WTC11 (cell line): Measurements from ENCODE around the gene SNX19. TPM values are rescaled to one million over a fixed set of nuclear protein-coding genes. Genes with fewer than 3 reads are reported as not detected.

ENCODE experiments used
- ATAC-seq: fragments of 200-7000 bp; cut with Tn5 transposase; 2 replicates; pipeline ENCODE4 v1.10.0; 2021; ENCODE audit warnings: mild to moderate bottlenecking, moderate library complexity
- CTCF ChIA-PET: fragments of 300-600 bp; sonication (Branson Sonifier 250); formaldehyde crosslinking; loops from one replicate; lab custom pipeline; 2021; ENCODE audit warnings: antibody characterized with exemption; lab: Charles Lee
- POLR2A ChIA-PET: fragments of 350-600 bp; sonication (Branson Sonifier 250); formaldehyde crosslinking; loops from one replicate; lab custom pipeline; 2021; ENCODE audit warnings: antibody characterized with exemption; lab: Charles Lee
- DNase-seq: peaks from one replicate; pipeline ENCODE4 v3.0.0; 2021; ENCODE audit warnings: low spot score
- H3K27ac Mint-ChIP-seq: 2 replicates; pipeline ENCODE4 v1.8.0; 2021; ENCODE audit warnings: mixed read lengths
- H3K27me3 Mint-ChIP-seq: 2 replicates; pipeline ENCODE4 v1.8.0; 2021; ENCODE audit warnings: low read depth, mild to moderate bottlenecking, moderate library complexity, mixed read lengths
- H3K36me3 Mint-ChIP-seq: 2 replicates; pipeline ENCODE4 v1.8.0; 2021; ENCODE audit warnings: mixed read lengths
- H3K4me1 Mint-ChIP-seq: 2 replicates; pipeline ENCODE4 v1.8.0; 2022; ENCODE audit warnings: mixed read lengths
- H3K4me3 Mint-ChIP-seq: 2 replicates; pipeline ENCODE4 v1.8.0; 2021; ENCODE audit warnings: mild to moderate bottlenecking, moderate library complexity, mixed read lengths
- H3K9me3 Mint-ChIP-seq: 2 replicates; pipeline ENCODE4 v1.8.0; 2021; ENCODE audit warnings: mixed read lengths
- AR ChIP-seq: fragments of 250-450 bp; sonication (Bioruptor Pico); IDR thresholded peaks from 2 replicates; pipeline ENCODE4 v1.9.0; 2021; ENCODE audit warnings: mild to moderate bottlenecking
- ATF1 ChIP-seq: sonication (generic); formaldehyde crosslinking; IDR thresholded peaks from 2 replicates; pipeline ENCODE4 v1.8.1; 2023; ENCODE audit warnings: mild to moderate bottlenecking, moderate library complexity, missing genetic modification reagents
- CBFB ChIP-seq: sonication (generic); formaldehyde crosslinking; IDR thresholded peaks from 2 replicates; pipeline ENCODE4 v1.8.1; 2022; ENCODE audit warnings: mild to moderate bottlenecking, low read depth, missing genetic modification reagents
- CREB1 ChIP-seq: sonication (generic); formaldehyde crosslinking; IDR thresholded peaks from 2 replicates; pipeline ENCODE4 v1.8.0; 2023; ENCODE audit warnings: mild to moderate bottlenecking, missing genetic modification reagents
- E2F5 ChIP-seq: sonication (generic); formaldehyde crosslinking; IDR thresholded peaks from 2 replicates; pipeline ENCODE4 v1.8.1; 2022; ENCODE audit warnings: mild to moderate bottlenecking, moderate library complexity, missing genetic modification reagents
- ELF4 ChIP-seq: sonication (generic); formaldehyde crosslinking; IDR thresholded peaks from 2 replicates; pipeline ENCODE4 v1.8.1; 2022; ENCODE audit warnings: low read depth, mild to moderate bottlenecking, moderate library complexity, missing genetic modification reagents
- ESRRA ChIP-seq: sonication (generic); formaldehyde crosslinking; IDR thresholded peaks from 2 replicates; pipeline ENCODE4 v1.8.1; 2022; ENCODE audit warnings: mild to moderate bottlenecking, missing genetic modification reagents, borderline replicate concordance
- GTF2I ChIP-seq: fragments of 250-450 bp; sonication (Bioruptor Pico); conservative IDR thresholded peaks from 2 replicates; pipeline ENCODE4 v1.4.0; 2021; ENCODE audit warnings: mild to moderate bottlenecking
- MLX ChIP-seq: sonication (generic); formaldehyde crosslinking; IDR thresholded peaks from 2 replicates; pipeline ENCODE4 v1.8.1; 2023; ENCODE audit warnings: mild to moderate bottlenecking, missing genetic modification reagents, moderate library complexity
- NFATC4 ChIP-seq: fragments of 250-450 bp; sonication (Bioruptor Pico); IDR thresholded peaks from 2 replicates; pipeline ENCODE4 v1.9.0; 2021; ENCODE audit warnings: mild to moderate bottlenecking
- NFE2L1 ChIP-seq: sonication (generic); formaldehyde crosslinking; IDR thresholded peaks from 2 replicates; pipeline ENCODE4 v1.8.1; 2023; ENCODE audit warnings: missing genetic modification reagents
- NR2C2 ChIP-seq: sonication (generic); formaldehyde crosslinking; IDR thresholded peaks from 2 replicates; pipeline ENCODE4 v1.8.0; 2022; ENCODE audit warnings: mild to moderate bottlenecking, missing genetic modification reagents
- SMAD4 ChIP-seq: sonication (generic); formaldehyde crosslinking; IDR thresholded peaks from 2 replicates; pipeline ENCODE4 v1.8.0; 2022; ENCODE audit warnings: mild to moderate bottlenecking, missing genetic modification reagents
- STAT6 ChIP-seq: sonication (generic); formaldehyde crosslinking; conservative IDR thresholded peaks from 2 replicates; pipeline ENCODE4 v1.8.1; 2023; ENCODE audit warnings: mild to moderate bottlenecking, low read depth, missing genetic modification reagents, moderate library complexity
- TEAD4 ChIP-seq: sonication (generic); formaldehyde crosslinking; IDR thresholded peaks from 2 replicates; pipeline ENCODE4 v1.8.0; 2022; ENCODE audit warnings: mild to moderate bottlenecking, missing genetic modification reagents
- ZNF219 ChIP-seq: sonication (generic); formaldehyde crosslinking; IDR thresholded peaks from 2 replicates; pipeline ENCODE4 v1.8.0; 2023; ENCODE audit warnings: missing genetic modification reagents, mild to moderate bottlenecking, borderline replicate concordance
- ZNF281 ChIP-seq: sonication (generic); formaldehyde crosslinking; IDR thresholded peaks from 2 replicates; pipeline ENCODE4 v1.8.0; 2023; ENCODE audit warnings: mild to moderate bottlenecking, missing genetic modification reagents
- total RNA-seq: library from RNA; stranded (reverse); gene quantifications from 3 replicates; pipeline ENCODE4 v1.2.3, GENCODE V29; 2021

SNX19 gene
- total RNA-seq, 1 experiment from 2014 or later = 25.2 TPM

- TF ChIP-seq ZNF281 (CRISPR knock-in tag) (no peak), GTF2I (no peak), MLX (CRISPR knock-in tag) (no peak), NFATC4 (CRISPR knock-in tag) (no peak), AR (CRISPR knock-in tag) (no peak)
- TF ChIP-seq, all 79 proteins: peak for 0
Measured at GRCh38 chr11:130831976-130832375, 84.3 kb downstream of the SNX19 start (continued).

GRCh38 chr11:130831506-130831905 lies 84.8 kb downstream of the SNX19 start:
- no peaks in the 10 kb centered on the region for H3K9me3 Mint-ChIP-seq
- H3K4me3 Mint-ChIP-seq = no peak overlapping the region
- no peak for TF ChIP-seq ELF4 (CRISPR knock-in tag)
- TF ChIP-seq TEAD4 = no peak
- no peak for TF ChIP-seq E2F5 (CRISPR knock-in tag)
- no peak for TF ChIP-seq CREB1 (CRISPR knock-in tag)
- no peak for TF ChIP-seq NR2C2 (CRISPR knock-in tag)
- TF ChIP-seq ZNF281 (CRISPR knock-in tag) = no peak
- no peaks in the 10 kb centered on the region for H3K36me3 Mint-ChIP-seq
- POLR2A ChIA-PET = interaction anchor here (0.6 kb wide), 1 partner anchor 1682 kb away, joined by 5 read pairs; no protein-coding TSS in a partner anchor
- no peaks in the 10 kb centered on the region; the same call in 1 of the 2 replicates for H3K27me3 Mint-ChIP-seq
- peaks cover 14% of the 10 kb centered on the region; the same call in 1 of the 2 replicates for H3K4me1 Mint-ChIP-seq
- no peak for DNase-seq
- no peak overlapping the region for H3K27ac Mint-ChIP-seq
- CTCF ChIA-PET = interaction anchor here (0.7 to 1.0 kb wide), 2 partner anchors 31 to 397 kb away, joined by 3 read pairs; no protein-coding TSS in a partner anchor
- ATAC-seq = no peak

GRCh38 chr11:130830566-130830965 lies 85.7 kb downstream of the SNX19 start:
- no peaks in the 10 kb centered on the region; the same call in 1 of the 2 replicates for H3K27me3 Mint-ChIP-seq
- H3K36me3 Mint-ChIP-seq = no peaks in the 10 kb centered on the region
- H3K4me1 Mint-ChIP-seq = peaks cover 17% of the 10 kb centered on the region
- ChIA-PET CTCF (interaction anchor here (0.7 to 1.2 kb wide), 2 partner anchors 31 to 86 kb away, joined by 3 to 4 read pairs; no protein-coding TSS in a partner anchor), POLR2A (no interaction called here)
- no peak overlapping the region for H3K4me3 Mint-ChIP-seq
- ATAC-seq = no peak
- no peaks in the 10 kb centered on the region for H3K9me3 Mint-ChIP-seq
- DNase-seq = no peak
- H3K27ac Mint-ChIP-seq = no peak overlapping the region
- TF ChIP-seq SMAD4 (CRISPR knock-in tag) (no peak), NFE2L1 (CRISPR knock-in tag) (no peak), STAT6 (CRISPR knock-in tag) (no peak), ATF1 (CRISPR knock-in tag) (no peak), CBFB (CRISPR knock-in tag) (no peak), ESRRA (CRISPR knock-in tag) (no peak), ZNF281 (CRISPR knock-in tag) (no peak), ZNF219 (no peak)
